ENCODE data around the gene ATG4B. TPM values are rescaled to one million over a fixed set of nuclear protein-coding genes. Genes with fewer than 3 reads are reported as not detected.
A peak's percentile ranks its signal among the peaks of the same experiment; 100 is the strongest.

The ATG4B gene
- total RNA-seq, 1 donor from 2014 or later = 62.7 TPM

- DNase-seq (no peak), ATAC-seq (no peak)
- intact Hi-C loops (cut with DNase I) = no loop called here
- Histone ChIP-seq H3K4me1 (no peaks in the 10 kb centered on the region), H3K36me3 (peaks cover 84% of the 10 kb centered on the region), H3K27me3 (ENCODE audit: low read depth) (no peaks in the 10 kb centered on the region), H3K27ac (no peak overlapping the region), H3K9me3 (no peaks in the 10 kb centered on the region), H3K4me3 (no peak overlapping the region)
- no peak for TF ChIP-seq CTCF (IDR thresholded peaks at IDR 0.05)
Measured at GRCh38 chr2:241708879-241709278, 71.4 kb downstream of the ATG4B start.

- Histone ChIP-seq H3K4me1 (no peaks in the 10 kb centered on the region), H3K27ac (no peak overlapping the region), H3K27me3 (ENCODE audit: low read depth) (no peaks in the 10 kb centered on the region), H3K36me3 (peaks cover 80% of the 10 kb centered on the region), H3K4me3 (no peak overlapping the region), H3K9me3 (no peaks in the 10 kb centered on the region)
- intact Hi-C loops (cut with DNase I) = no loop called here
- ATAC-seq = no peak
- no peak for DNase-seq
- TF ChIP-seq CTCF (IDR thresholded peaks at IDR 0.05) = no peak
Measured at GRCh38 chr2:241719093-241719492, 81.6 kb downstream of the ATG4B start.

GRCh38 chr2:241720099-241720498 is 82.6 kb downstream of the ATG4B start:
- intact Hi-C loops (cut with DNase I) = no loop called here

GRCh38 chr2:241720560-241720959 is 83.1 kb downstream of the ATG4B start:
- H3K27ac ChIP-seq = no peak overlapping the region
- peaks cover 79% of the 10 kb centered on the region for H3K36me3 ChIP-seq
- DNase-seq (no peak), ATAC-seq (peak in 1 of 2 donors; percentile 20)
- no peaks in the 10 kb centered on the region for H3K27me3 ChIP-seq (ENCODE audit: low read depth)
- H3K4me3 ChIP-seq = no peak overlapping the region
- no peak for TF ChIP-seq CTCF (IDR thresholded peaks at IDR 0.05)
- no peaks in the 10 kb centered on the region for H3K4me1 ChIP-seq
- intact Hi-C loops (cut with DNase I) = no loop called here
- no peaks in the 10 kb centered on the region for H3K9me3 ChIP-seq

More at GRCh38 chr2:241720099-241720498, 82.6 kb downstream of the ATG4B start:
- DNase-seq (no peak), ATAC-seq (peak in 1 of 2 donors; percentile 23)
- no peak for TF ChIP-seq CTCF (IDR thresholded peaks at IDR 0.05)
- Histone ChIP-seq H3K36me3 (peaks cover 80% of the 10 kb centered on the region), H3K27me3 (ENCODE audit: low read depth) (no peaks in the 10 kb centered on the region), H3K27ac (no peak overlapping the region), H3K9me3 (no peaks in the 10 kb centered on the region), H3K4me3 (no peak overlapping the region), H3K4me1 (no peaks in the 10 kb centered on the region)

GRCh38 chr2:241721852-241722251 is 84.4 kb downstream of the ATG4B start:
- Histone ChIP-seq H3K27me3 (ENCODE audit: low read depth) (no peaks in the 10 kb centered on the region), H3K4me1 (no peaks in the 10 kb centered on the region), H3K36me3 (peaks cover 72% of the 10 kb centered on the region), H3K9me3 (no peaks in the 10 kb centered on the region), H3K4me3 (no peak overlapping the region), H3K27ac (no peak overlapping the region)
- ATAC-seq = no peak
- no peak for TF ChIP-seq CTCF (IDR thresholded peaks at IDR 0.05)
- intact Hi-C loops (cut with DNase I) = no loop called here
- no peak for DNase-seq

Data from lower lobe of right lung (tissue), 2 donors.